Measurements from ENCODE around the gene CDKN1C.

The CDKN1C gene

DNA sequence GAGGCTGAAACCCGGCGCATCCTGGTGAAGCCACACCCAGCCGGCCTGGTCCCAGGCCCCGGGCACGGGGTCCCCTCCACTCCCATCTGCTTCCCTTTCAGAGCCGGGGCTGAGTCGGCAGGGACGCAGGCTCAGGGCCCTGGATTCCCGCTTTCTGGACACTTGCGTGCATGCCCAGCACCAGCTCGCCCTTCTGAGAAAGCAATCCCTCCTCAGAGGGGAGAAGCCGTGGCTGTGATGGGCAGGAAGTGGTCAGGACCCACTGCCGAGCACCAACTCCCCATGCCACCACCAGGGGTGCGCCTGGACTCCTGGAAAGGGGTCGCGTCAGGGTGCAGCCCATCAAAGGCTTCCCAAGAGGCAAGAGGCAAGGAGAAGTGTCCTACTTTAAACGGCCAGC lies 15.1 kb downstream of the CDKN1C start:
- no peak for DNase-seq (ENCODE audit: low spot score)

DNA sequence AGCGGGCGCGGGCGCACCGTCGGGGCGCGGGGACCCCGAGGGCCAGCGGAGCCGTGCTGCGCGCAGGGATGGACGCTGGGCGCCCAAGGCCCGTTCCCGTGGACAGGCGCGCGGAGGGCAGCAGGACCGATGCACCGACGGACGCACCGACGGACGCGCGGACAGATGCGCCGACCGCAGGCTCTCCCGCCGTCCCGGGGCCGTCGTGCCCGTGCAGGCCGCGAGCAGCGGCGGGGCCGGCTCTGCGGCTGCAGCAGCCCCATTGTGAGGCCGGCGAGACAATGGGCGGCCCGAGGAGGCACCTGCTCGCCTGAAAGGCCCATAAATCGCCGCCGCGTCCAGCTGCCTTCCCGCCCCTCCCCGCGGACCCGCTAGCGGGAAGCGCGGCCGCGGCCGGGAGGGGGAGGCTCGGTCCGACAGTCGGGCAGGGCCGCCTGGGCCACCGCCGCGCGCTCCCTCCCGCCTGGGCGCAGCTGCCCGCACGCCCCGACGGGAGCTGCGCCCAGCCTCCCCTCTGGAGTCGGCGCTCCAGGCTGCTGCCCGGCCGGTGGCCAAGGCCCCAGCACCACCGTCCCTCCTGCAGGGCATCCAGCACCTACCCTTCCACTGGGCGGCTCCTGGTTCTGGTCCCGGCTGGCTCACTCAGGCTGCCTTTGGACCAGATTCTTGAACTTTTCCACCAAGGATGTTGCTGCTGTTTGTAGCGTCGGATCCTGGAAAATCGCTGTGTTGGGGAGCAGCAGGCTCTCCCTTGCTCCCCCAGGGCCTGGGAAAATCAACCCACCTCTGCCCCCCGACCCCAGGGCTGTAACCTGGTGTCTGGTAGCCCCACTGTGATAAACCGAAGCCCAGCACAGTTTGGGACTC lies 15.8 kb downstream of the CDKN1C start:
- no peak for DNase-seq (ENCODE audit: low spot score)

DNA sequence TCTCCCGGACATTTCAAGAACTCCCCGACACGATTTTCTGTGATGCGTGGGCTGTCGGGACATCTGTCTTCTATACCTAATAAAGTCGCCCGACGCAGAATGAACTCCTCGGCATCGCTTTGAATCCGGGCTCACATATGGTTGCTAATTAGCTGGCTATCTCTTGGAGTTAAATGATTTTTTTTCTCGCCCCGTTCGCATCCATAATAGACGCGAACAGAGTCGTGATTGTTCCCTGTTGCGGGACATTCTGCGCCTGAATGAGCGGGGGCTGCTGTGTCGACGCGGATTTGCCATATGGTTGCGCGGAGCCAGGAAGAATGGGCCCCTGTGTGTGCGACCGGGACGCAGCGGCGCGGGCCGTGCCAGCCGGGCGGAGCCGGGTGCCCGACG lies 16.4 kb downstream of the CDKN1C start:
- DNase-seq (ENCODE audit: low spot score), result no peak

DNA sequence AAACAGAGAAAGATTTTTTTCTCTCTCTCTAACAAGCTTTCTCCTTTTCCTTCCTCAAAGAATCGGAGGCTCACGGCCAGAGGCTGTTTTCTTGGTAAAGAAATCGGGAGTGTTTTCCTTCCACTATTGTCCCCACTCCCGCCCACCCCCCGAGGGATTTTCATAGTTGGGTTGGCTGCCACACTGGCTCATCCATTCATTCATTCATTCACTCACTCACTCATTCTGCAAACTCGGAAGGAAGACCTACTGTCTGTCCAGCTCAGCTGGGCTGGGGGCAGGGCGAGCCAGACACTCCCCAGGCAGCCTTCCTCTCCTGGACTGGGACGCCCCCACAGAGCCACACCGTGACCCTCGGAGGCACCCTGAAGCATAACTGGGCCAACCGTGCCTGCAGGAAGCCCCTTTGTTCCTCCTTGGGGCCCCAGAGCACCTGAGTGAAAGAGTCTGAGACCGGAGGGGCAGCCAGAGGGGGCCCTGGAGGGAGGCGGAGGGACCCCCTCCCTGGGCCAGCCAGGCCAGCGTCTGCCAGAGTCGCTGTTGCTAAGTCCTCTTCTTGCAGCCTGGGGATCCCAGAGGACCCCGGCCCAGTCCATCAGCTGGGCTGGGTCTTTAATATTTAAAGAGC lies 17.0 kb downstream of the CDKN1C start:
- no peak for DNase-seq (ENCODE audit: low spot score)

DNA sequence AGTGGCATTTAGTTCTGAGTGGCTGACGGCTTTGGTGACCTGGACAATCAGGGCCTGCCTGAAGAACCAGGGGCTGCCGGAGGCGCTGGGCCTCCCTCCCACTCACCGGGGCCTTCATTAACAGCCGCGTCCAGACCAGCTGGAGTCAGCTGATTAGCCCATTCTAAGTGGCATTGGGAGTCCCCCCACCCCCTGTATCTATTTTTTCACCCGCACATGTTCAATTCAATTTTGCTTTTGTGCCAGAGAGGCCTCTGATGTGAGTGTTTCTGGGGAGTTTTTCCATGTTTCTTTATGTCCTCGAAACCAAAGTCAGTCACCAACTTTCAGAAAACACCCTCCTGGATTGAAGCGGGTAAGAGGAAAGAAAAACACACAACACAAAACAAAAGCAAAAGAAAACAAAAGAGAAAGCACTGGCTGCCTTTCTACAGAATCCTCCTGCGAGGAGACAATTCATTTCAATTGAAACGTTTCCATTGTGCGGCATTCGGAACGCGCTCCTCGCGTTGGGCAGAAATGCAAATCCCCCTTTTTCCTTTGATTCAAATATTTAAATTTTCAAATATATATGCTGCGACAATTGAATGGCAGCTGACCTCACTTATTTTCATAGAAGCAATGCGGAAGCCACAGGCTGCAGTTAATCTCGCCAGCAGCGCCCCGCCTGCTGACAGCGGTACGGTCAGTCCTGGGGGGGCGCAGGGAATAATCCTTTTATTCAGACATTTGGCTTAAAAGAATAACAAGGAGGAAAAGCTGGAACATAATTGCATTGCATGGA lies 17.7 kb downstream of the CDKN1C start:
- no peak for DNase-seq (ENCODE audit: low spot score)

DNA sequence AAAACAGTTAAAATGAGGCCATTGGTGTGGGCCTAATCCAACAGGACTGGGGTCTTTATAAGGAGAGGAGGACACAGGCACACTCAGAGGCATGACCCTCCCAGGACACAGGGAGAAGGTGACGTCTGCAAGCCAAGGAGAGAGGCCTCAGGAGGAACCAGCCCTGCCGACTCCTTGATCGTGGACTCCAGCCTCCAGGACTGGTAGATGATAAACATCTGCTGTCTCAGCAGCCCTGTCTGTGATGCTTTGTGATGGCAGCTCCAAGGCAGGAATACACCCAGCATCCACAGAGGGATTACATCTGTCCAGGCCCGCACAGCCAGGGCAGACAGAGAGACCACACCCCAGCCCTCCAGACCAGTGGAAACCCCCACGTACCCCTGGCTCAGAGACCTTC lies 18.4 kb downstream of the CDKN1C start:
- DNase-seq (ENCODE audit: low spot score), result no peak

DNA sequence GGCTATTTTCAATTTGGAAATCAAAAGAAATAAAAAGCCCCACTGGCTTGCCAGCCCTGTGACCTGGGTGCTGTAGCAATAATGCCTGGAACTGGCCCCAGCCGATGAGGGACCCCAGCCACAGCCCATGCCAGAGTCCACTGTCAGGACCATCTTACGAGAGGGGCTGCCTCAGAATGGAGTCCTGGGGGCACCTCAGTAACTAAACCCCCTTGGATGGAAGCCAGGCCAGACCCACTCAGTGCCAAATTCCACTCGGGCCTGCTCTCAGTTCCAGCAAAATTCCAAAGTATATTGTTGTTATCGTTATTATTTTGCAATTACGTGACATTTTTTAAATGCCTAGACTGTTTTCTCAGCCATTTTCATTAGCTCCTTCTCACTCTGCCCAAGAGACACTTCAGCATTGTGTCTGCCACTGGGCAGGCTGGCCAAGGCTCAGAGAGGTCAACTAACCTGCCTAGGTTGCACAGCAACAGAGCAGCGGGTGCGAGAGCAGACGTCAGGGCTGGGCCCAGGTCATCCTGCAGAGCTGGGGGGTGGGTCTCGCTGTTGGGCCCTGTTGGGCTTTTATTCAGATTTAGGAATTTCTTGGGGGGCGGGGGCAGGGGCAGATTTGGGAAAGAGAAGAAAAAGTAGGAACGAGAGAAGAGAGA lies 19.5 kb downstream of the CDKN1C start:
- no peak for DNase-seq (ENCODE audit: low spot score)

DNA sequence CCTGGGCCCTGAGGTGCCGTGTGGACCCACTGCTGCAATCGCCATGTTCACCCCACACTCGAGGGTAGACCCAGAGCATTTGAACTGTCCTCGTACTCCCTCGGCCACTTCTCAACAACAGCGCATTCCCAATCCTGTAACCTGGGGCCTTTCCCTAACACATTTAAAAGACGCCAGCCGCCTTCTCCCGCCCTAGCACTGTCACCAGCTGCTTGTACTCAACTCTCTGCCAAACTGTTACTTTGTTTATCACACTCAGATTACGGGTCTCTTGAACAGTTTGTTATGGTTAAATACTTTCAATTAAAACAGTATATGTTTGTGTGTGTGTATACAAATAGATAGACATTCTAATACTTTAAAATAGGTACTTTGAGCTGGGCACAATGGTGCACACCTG lies 20.7 kb downstream of the CDKN1C start:
- DNase-seq (ENCODE audit: low spot score), result no peak

DNA sequence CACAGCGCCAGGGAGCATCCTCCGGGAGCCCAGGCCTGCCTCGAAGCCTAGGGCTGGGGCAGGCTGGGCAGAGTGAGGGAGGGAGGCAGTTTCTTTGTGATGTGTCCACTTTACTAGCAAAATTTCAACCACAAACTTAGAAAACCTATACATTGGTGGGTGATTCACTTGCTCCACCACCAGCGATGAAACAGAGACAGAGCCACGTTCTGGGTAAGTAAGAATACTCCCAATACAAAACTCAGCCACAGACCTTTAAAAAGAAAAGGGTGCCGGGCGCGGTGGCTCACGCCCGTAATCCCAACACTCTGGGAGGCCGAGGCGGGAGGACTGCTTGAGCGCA lies 22.3 kb downstream of the CDKN1C start:
- DNase-seq (ENCODE audit: low spot score), result no peak

DNA sequence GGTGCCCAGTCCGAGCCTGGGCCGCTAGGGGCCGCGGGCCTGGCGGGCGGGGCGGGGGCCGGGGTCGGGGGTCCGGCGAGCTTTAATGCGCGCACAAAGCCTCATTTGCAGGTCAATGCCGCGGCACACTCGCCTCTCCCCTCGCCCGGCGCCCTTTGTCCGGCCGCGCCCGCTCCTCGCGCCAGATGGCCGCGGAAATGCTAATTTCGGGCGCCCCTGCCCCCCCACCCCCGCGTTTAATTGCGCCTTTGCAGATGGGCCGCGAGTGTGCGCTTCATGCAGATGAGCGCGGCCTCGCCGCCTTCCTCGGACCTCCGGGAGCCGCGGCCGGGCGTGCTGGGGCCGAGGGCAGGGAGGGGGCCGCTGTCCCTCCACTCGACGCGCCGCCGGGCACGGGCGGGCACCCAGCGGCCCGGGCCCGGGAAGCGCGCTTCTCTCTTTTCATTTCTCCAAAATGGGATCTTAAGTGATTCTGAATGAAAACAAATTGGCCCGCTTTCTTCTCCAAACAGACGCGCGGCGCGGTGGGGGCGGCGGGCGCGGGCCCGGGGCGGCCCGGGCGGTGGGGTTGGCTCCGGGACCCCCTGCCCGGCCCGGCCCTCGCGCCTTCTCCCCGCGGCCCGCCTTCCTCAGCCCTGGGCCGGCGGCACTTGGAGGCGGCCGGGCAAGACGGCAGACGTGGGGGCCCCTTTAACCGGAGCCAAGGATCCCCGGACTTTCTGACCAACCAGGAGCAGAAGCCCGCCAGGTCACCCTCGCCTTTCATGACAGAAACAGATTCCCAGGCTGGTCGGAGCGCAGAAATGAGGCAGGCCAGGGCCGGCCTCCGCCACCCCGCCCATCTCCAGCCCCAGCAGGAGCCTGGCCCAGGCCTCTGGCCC lies 22.9 kb downstream of the CDKN1C start:
- DNase-seq (ENCODE audit: low spot score), result no peak

DNA sequence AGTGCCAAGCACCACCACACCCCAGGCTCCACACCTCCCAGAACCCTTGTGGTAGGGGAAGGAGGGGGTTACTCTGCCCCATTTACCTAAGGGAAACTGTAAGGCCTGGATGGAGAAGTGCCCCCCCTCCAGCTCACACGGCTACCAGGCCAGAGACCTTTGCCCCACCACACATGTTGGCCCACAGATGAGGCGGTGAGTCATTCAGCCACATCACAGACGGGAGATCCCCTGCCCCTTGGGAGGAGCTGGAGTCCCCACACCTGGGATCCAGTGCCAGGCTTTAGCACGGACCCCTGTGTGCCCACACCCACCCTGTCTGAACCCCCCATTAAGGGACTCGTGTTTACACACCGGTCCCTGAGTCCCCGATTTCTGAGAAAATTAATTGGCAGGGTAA lies 24.9 kb downstream of the CDKN1C start:
- no peak for DNase-seq (ENCODE audit: low spot score)

DNA sequence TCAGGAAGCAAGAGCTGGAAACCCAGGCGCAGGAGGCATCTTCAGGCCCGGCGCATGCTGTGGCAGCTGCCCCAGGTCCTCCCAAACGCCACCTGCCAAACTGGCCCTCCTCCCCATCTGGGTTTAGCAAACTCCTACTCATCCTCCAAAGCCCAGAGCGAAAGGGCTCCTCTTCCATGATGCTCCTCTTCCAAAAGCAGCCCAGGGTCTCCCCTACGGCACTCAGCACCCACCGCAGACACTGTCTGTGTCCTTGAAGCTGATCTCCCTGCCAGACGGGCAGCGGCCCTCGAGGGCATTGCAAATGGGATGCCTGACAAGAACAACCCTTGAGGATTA lies 25.9 kb downstream of the CDKN1C start:
- no peak for DNase-seq (ENCODE audit: low spot score)

DNA sequence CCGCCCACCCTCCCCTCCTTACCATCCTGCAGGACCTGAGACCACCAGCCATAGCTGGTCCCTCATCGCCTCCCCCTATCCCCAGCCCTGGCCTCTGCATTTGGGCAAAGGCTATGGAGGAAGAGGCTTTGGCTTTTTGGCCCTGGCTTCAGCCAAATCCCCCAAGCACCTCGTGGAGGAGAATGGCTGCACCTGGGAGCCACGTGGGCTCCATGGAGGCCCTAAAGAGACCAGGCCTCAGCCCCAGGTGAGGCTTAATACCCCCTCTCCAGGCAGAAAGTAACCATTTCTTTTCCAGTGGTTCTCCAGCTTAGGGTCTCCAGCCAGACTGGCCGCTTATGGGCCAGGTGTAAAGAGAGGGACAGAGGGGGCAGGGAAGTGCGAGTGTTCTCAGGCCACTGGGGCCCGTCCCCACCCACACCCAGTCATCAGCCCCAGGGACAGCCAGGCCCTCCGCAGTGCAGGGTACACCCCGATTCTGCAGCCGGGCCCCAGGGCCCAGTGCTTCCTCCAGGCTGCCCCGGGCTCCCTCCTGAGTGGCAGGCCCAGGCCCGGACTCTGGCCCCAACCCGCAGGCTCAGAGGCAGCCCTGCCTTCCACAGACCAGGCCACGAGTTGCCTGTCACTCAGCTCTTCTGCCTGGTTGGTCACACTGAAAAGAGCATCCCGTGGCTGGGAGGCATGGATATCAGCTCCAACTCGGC lies 26.4 kb downstream of the CDKN1C start:
- no peak for DNase-seq (ENCODE audit: low spot score)

DNA sequence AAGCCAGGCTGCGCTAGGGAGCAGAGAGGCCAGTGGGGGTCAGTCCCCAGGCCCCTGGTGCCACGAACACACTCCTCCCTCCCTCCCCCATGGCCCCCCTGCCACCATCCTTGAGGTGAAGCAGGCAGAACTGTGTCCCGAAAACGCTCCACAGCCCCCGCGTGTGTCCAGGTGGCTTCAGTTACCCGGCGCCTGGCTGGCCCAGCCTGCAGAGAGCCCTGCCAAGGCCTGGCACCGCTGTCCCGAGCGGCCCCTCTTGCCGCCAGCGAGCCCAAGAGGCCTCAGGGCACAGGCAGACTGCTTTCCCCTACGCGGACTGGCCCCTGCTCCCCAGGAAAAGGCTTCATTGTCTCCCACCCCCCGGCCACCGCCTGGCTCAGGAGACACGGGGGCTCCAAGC lies 27.7 kb downstream of the CDKN1C start:
- DNase-seq (ENCODE audit: low spot score), result no peak

DNA sequence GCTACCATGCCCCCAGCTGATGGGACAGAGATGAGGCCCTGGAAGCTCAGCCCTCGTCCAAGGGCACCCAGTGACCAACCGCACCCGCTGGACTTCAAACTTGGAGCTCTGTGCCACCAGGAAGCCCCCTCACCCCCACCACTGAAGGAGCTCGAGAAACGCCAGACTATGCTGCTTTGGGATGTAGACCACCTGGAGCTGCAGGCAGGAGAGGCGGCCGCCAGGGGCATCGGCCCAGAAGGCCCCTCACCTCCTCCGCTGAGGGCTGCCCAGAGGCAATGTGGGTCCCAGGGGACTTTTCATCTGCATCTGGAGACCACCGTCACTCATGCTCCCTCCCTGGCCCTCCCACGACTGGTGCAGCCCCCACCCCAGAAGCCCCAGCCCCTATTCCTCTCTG lies 28.3 kb downstream of the CDKN1C start:
- DNase-seq (ENCODE audit: low spot score), result no peak

DNA sequence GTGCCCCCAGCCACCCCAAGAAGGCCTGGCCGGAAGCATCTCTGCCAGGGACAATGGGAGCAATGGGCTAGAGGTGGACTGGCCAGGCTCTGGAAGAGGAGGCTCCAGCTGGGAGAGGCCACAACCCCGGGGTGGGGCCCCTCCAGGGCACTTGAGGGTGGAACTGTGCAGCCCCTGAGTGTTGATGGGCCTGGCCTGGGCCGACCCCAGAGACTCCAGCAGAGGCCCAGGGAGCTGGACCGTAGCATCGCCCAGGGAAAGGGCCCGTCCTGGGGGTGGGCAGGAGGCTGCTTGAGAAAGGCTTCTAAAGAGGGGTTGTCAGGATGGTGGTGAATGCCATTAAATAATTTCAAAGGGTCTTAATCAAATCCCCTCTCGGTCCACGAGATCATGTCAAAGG lies 30.4 kb downstream of the CDKN1C start:
- DNase-seq (ENCODE audit: low spot score), result no peak

DNA sequence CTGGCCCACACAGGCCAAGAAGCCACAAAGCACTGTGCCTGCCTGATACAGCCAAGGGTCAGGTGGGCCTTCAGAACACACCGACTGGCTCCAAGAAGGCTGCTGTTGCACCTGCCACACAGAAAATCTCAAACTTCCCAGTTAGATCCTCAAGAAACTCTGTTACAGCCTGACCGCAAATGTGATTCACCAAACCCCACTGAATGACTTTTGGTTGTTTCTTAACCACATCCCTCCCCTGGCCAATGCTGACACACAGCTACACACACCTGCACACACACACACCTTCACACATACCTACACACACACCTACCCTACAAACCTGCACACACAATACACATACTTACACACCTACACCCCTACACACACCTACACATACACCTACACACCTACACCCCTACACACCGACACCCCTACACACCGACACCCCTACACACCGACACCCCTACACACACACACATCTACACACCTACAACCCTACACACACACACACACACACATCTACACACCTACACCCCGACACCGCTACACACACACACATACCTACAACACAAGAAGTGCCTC lies 31.5 kb downstream of the CDKN1C start:
- DNase-seq (ENCODE audit: low spot score), result no peak

DNA sequence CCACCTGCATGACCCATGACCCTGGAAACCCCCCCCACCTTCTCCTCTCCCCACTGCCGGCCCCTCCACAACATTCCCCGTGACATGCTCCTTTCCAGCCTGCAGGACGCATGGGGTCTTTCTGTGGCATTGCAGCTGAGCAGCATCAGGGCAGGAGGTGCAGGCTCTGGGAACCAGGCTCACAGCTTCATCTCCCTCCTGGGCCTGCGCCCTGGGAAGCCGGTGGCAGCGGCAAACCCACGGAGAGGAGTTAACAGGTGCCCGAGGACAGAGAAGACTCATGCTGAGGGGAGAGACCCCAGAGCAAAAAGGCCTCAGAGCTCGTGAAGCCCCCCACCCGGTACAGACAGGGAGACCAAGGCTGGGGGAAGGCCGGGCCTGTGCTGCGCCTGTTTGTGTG lies 32.2 kb downstream of the CDKN1C start:
- DNase-seq (ENCODE audit: low spot score), result no peak

DNA sequence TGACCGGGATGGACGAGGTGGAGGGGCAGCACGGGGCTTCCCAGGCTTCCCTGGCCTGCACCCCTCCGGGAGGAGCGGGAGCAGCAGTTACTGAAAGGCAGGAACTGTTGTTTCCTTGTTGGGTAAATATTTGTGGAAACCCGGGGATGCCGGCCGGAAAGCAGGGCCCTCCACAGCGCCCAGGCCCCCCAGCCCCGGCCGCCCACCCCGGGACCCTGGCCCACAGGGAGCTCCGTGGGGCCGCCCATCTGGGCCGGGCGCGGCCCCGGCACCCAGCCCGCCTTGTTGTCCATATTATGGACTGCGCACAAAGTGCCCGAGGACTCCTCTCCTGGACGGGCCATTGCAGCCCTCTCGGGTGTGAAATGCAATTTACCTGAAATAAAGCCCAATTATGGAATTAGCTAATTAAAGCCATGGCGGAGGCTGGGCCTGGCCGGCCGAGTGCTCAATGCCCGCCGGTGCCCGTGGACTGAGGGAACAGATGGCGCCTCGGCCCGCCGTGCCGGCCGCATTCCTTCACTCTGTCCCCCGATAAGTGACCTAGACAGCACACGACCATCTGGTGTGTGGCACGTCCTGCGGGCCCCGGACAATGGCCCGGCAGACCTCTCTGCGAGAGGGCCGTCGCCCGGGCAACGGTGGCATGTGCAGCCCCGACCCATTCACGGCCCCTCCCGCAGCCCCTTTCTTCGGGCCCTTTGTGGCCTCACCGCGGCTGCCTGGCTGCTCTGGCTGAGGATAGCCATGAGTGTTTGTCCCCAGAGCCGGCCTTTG lies 35.4 kb downstream of the CDKN1C start:
- DNase-seq (ENCODE audit: low spot score), result no peak

DNA sequence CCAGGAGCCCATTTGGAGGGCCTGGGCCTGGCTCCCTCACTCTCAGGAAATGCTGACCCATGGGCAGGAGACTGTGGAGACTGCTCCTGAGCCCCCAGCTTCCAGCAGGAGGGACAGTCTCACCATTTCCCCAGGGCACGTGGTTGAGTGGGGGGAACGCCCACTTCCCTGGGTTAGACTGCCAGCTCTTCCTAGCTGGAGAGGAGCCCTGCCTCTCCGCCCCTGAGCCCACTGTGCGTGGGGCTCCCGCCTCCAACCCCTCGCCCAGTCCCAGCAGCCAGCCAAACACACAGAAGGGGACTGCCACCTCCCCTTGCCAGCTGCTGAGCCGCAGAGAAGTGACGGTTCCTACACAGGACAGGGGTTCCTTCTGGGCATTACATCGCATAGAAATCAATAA lies 37.1 kb downstream of the CDKN1C start:
- DNase-seq (ENCODE audit: low spot score), result no peak

All from hematopoietic multipotent progenitor cell treated with erythropoietin and hydrocortisone succinate and interleukin-3 and kit ligand, for 17 days (in vitro differentiated cells).